Measurements from ENCODE around the gene SLC24A3.

Gene SLC24A3

DNA sequence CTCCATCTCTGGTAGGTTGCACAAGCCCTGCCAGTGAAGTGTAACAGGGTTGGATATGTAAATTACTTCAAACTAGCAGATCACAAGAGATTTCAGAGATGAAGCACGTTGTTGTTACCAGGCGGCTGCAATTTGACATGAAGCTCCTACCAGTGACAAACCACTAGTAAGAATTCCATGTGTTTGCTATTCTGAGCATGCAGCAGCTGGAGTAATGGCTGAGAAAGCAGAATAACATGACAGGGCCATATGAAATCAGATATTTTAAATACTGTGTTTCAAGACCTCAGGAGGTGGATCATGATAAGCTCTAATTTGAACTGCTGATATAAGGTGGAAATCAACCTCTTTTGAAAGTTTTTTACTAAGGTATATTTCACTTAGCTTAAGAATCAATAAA lies 557.1 kb downstream of the SLC24A3 start:
- DNase-seq (ENCODE audit: low read depth in 3 of 3) = no peak

DNA sequence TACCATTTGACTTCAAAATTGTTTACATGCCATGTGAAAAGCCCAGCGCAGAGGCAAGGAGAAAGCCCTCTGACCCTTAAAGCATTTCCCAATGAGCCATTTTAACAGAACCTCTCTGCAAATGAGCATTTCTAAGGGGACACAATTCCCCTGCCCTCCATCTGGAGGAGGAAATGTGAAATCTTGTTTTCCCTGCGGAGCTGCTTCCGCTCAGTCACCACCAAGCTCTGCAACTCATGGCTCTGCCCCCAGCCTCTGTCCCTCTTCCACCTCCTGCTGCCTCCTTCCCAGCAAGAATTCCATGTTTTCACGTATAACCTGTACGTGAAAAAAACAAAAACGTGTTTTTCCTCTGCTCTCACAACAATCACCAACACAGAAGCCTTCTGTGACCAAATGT lies 557.9 kb downstream of the SLC24A3 start:
- DNase-seq (ENCODE audit: low read depth in 3 of 3) = no peak

DNA sequence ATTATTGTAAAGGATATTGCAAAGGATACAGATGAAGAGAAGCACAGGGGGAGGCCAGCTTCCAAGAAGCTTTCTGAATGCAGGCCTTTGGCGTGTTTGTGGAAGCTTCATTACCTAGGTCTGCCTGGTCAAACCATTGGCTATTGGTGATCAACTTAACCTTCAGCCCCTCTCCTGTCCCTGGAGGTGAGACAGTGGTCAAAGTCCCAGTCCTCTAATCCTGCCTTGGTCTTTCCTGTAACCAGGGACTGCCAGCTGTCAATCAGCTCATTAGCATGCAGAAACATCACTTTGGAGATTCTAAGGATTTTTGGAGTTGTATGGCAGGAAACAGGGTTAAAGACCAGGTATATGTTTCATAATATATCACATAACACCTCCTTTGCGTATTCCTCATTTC lies 558.6 kb downstream of the SLC24A3 start:
- no peak for DNase-seq (ENCODE audit: low read depth in 3 of 3)
